ENCODE data around the gene GOLT1A.

Gene GOLT1A

GRCh38 chr1:204176049-204176448, 37.7 kb downstream of the GOLT1A start:
- Histone ChIP-seq H3K4me1 (no peaks in the 10 kb centered on the region), H3K27me3 (ENCODE audit: control insufficient read depth, insufficient read depth, low read length) (no peaks in the 10 kb centered on the region), H3K36me3 (ENCODE audit: control insufficient read depth, insufficient read depth, low read length) (no peaks in the 10 kb centered on the region), H3K9ac (no peak overlapping the region), H3K27ac (no peak overlapping the region), H3K79me2 (no peaks in the 10 kb centered on the region), H3K4me2 (ENCODE audit: low read length) (no peak overlapping the region), H3K4me3 (ENCODE audit: low read depth, low read length) (no peak overlapping the region), H2AFZ (no peak overlapping the region), H3K9me3 (ENCODE audit: control insufficient read depth, low read length) (no peaks in the 10 kb centered on the region)
- TF ChIP-seq CTCF (IDR thresholded peaks at IDR 0.05): no peak

DNA sequence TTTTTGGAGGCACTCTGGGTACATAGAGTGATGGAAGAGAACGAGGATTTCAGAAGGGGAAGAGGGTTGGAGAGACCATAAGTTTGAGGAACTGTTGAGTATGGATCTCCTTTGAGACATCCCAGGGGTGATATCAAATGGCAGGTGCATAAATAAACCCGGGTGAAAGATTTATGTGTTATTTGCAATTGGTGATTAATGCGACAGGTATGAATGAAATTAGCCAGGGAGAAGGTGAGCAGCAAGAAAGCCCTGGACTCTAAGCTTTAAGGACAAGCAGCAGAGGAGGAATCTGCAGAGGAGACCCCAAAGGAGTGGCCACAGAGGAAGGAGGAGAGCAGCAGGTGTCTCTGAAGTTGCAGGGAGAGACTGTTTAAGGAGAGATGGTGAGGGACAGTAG, 38.8 kb downstream of the GOLT1A start:
- Histone ChIP-seq H3K4me2 (ENCODE audit: low read length) (no peak overlapping the region), H3K9me3 (ENCODE audit: control insufficient read depth, low read length) (no peaks in the 10 kb centered on the region), H2AFZ (no peak overlapping the region), H3K4me3 (ENCODE audit: low read depth, low read length) (no peak overlapping the region), H3K9ac (no peak overlapping the region), H3K27ac (no peak overlapping the region), H3K27me3 (ENCODE audit: control insufficient read depth, insufficient read depth, low read length) (no peaks in the 10 kb centered on the region), H3K79me2 (no peaks in the 10 kb centered on the region), H3K36me3 (ENCODE audit: control insufficient read depth, insufficient read depth, low read length) (no peaks in the 10 kb centered on the region), H3K4me1 (no peaks in the 10 kb centered on the region)
- no peak for TF ChIP-seq CTCF (IDR thresholded peaks at IDR 0.05)

- Histone ChIP-seq H3K4me1 (no peaks in the 10 kb centered on the region), H3K27ac (no peak overlapping the region), H3K9me3 (ENCODE audit: control insufficient read depth, low read length) (no peaks in the 10 kb centered on the region), H3K79me2 (no peaks in the 10 kb centered on the region), H3K9ac (no peak overlapping the region), H3K27me3 (ENCODE audit: control insufficient read depth, insufficient read depth, low read length) (no peaks in the 10 kb centered on the region), H3K36me3 (ENCODE audit: control insufficient read depth, insufficient read depth, low read length) (no peaks in the 10 kb centered on the region), H3K4me2 (ENCODE audit: low read length) (no peak overlapping the region), H3K4me3 (ENCODE audit: low read depth, low read length) (no peak overlapping the region), H2AFZ (no peak overlapping the region)
- TF ChIP-seq CTCF (IDR thresholded peaks at IDR 0.05): no peak
Observed at GRCh38 chr1:204172404-204173029, 41.3 kb downstream of the GOLT1A start.

GRCh38 chr1:204171751-204172178, 42.0 kb downstream of the GOLT1A start:
- Histone ChIP-seq H3K36me3 (ENCODE audit: control insufficient read depth, insufficient read depth, low read length) (no peaks in the 10 kb centered on the region), H3K9me3 (ENCODE audit: control insufficient read depth, low read length) (no peaks in the 10 kb centered on the region), H3K27me3 (ENCODE audit: control insufficient read depth, insufficient read depth, low read length) (no peaks in the 10 kb centered on the region), H3K79me2 (no peaks in the 10 kb centered on the region), H3K4me3 (ENCODE audit: low read depth, low read length) (no peak overlapping the region), H3K4me2 (ENCODE audit: low read length) (no peak overlapping the region), H3K9ac (no peak overlapping the region), H3K4me1 (no peaks in the 10 kb centered on the region), H2AFZ (no peak overlapping the region), H3K27ac (no peak overlapping the region)
- TF ChIP-seq CTCF (IDR thresholded peaks at IDR 0.05): no peak

DNA sequence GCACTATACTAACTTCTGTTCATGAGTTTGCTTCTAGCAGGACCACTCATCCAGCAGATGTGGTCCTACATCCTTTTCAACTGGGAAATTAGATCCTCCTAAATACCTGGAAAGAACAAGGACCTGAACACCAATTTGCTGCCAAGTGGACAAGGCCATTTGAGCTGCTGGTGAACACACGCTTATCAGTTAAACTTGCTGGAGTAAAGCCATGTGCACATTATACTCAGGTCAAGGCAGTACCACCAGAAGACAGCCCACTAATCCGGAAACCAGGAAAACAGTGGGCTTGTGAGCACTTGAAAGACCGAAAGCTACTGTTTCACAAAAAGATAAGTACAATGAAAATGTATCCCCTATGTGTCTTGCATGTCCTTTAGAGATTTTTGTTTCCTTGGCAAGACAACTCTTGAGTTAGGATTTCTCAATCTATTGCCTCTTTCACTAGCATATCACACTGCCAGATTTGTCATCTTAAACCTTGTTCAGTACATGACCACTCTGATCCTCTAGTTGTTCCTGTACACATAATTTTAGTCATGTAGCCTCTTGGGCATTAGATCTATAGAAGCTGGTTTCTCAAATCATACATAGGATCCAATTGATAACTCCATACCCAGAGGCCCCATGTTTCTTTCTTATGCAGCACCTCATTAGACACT, 43.2 kb downstream of the GOLT1A start:
- Histone ChIP-seq H3K27me3 (ENCODE audit: control insufficient read depth, insufficient read depth, low read length) (no peaks in the 10 kb centered on the region), H3K4me3 (ENCODE audit: low read depth, low read length) (no peak overlapping the region), H3K9ac (no peak overlapping the region), H3K79me2 (no peaks in the 10 kb centered on the region), H3K27ac (no peak overlapping the region), H3K4me1 (no peaks in the 10 kb centered on the region), H3K4me2 (ENCODE audit: low read length) (no peak overlapping the region), H3K9me3 (ENCODE audit: control insufficient read depth, low read length) (no peaks in the 10 kb centered on the region), H2AFZ (no peak overlapping the region), H3K36me3 (ENCODE audit: control insufficient read depth, insufficient read depth, low read length) (no peaks in the 10 kb centered on the region)
- TF ChIP-seq CTCF (IDR thresholded peaks at IDR 0.05): no peak
